SH-SY5Y (cell line): ENCODE results near the gene IL20RB.

Experiments used
- GATA2 ChIP-seq: IDR thresholded peaks from 2 replicates; pipeline ENCODE4 v1.6.1; 2011; ENCODE audit warnings: mild to moderate bottlenecking, low read depth, low read length
- GATA3 ChIP-seq: IDR thresholded peaks from 2 replicates; pipeline ENCODE4 v1.6.1; 2011; ENCODE audit warnings: low read depth, mild to moderate bottlenecking, low read length, moderate library complexity

- TF ChIP-seq GATA3 (no peak), GATA2 (no peak)
These were observed 92.5 kb downstream of the IL20RB start for GRCh38 chr3:137050281-137050680.
